HEK293 (cell line): Measurements from ENCODE around the gene C17orf50.

ENCODE experiments used
- CTCF ChIA-PET: fragments of 350-600 bp; formaldehyde crosslinking; extraction: SDS; loops from one replicate; lab custom pipeline; 2021; ENCODE audit warnings: antibody characterized with exemption; lab: Yijun Ruan, JAX
- POLR2A ChIA-PET: fragments of 300-600 bp; formaldehyde crosslinking; extraction: SDS; loops from one replicate; lab custom pipeline; 2020; ENCODE audit warnings: antibody characterized with exemption, inconsistent platforms; lab: Yijun Ruan, JAX
- H3K27ac ChIP-seq: fragments of 200-500 bp; sonication (Bioruptor generic); 2 replicates; pipeline ENCODE4 v1.5.1; 2014; ENCODE audit warnings: low read depth, low read length, control low read depth, inconsistent platforms; ENCODE audit errors: extremely low read depth
- H3K36me3 ChIP-seq, 2 experiments: fragments of 200-500 bp in 1 of 2; sonication (Bioruptor generic) in 1 of 2; 1 replicate in 1 of 2; 2 replicates in 1 of 2; pipeline ENCODE4 v1.5.1; 2014 to 2017; ENCODE audit warnings: inconsistent platforms in 2 of 2, low read length in 2 of 2; ENCODE audit not compliant: control insufficient read depth in 2 of 2, insufficient read depth in 1 of 2
- H3K4me1 ChIP-seq: fragments of 200-500 bp; sonication (Bioruptor generic); 2 replicates; pipeline ENCODE4 v1.5.1; 2014; ENCODE audit warnings: mild to moderate bottlenecking, low read length, inconsistent platforms; ENCODE audit not compliant: control insufficient read depth, insufficient read depth
- H3K4me3 ChIP-seq: 2 replicates; pipeline ENCODE4 v1.5.1; 2011; ENCODE audit warnings: low read depth, mild to moderate bottlenecking, control low read depth, low read length, moderate library complexity
- H3K9me3 ChIP-seq: fragments of 200-500 bp; sonication (Bioruptor generic); 2 replicates; pipeline ENCODE4 v1.5.1; 2014; ENCODE audit warnings: low read depth, low read length, inconsistent platforms; ENCODE audit not compliant: control insufficient read depth, insufficient read depth
- FEZF1 ChIP-seq: fragments of 450-650 bp; formaldehyde crosslinking; IDR thresholded peaks from 2 replicates; pipeline ENCODE4 v1.5.1; 2016; ENCODE audit warnings: missing biosample characterization, missing genetic modification characterization
- GLIS1 ChIP-seq: fragments of 450-650 bp; formaldehyde crosslinking; IDR thresholded peaks from 2 replicates; pipeline ENCODE4 v1.5.1; 2016; ENCODE audit warnings: missing biosample characterization, missing genetic modification characterization
- GLIS2 ChIP-seq: fragments of 450-650 bp; formaldehyde crosslinking; IDR thresholded peaks from 2 replicates; pipeline ENCODE4 v1.5.1; 2016; ENCODE audit warnings: missing biosample characterization, missing genetic modification characterization
- IKZF3 ChIP-seq: fragments of 450-650 bp; IDR thresholded peaks from 2 replicates; pipeline ENCODE4 v1.5.0; 2018; ENCODE audit warnings: missing biosample characterization, mild to moderate bottlenecking, missing genetic modification characterization, moderate library complexity
- INSM2 ChIP-seq: fragments of 450-650 bp; formaldehyde crosslinking; IDR thresholded peaks from 2 replicates; pipeline ENCODE4 v1.5.1; 2016; ENCODE audit warnings: missing biosample characterization, missing genetic modification characterization
- KLF10 ChIP-seq: fragments of 450-650 bp; IDR thresholded peaks from 2 replicates; pipeline ENCODE4 v1.5.1; 2018; ENCODE audit warnings: missing biosample characterization, mild to moderate bottlenecking, missing genetic modification characterization
- PRDM10 ChIP-seq: fragments of 450-650 bp; formaldehyde crosslinking; IDR thresholded peaks from 2 replicates; pipeline ENCODE4 v1.5.1; 2016; ENCODE audit warnings: missing biosample characterization, missing genetic modification characterization
- SETDB1 ChIP-seq: IDR thresholded peaks from one replicate; pipeline ENCODE4 v1.6.1; 2017; ENCODE audit warnings: mild to moderate bottlenecking, low read length, moderate library complexity, mixed read lengths; ENCODE audit not compliant: insufficient read length
- SP3 ChIP-seq: fragments of 450-650 bp; formaldehyde crosslinking; IDR thresholded peaks from 2 replicates; pipeline ENCODE4 v1.5.1; 2016; ENCODE audit warnings: missing biosample characterization, missing genetic modification characterization
- YY1 ChIP-seq: fragments of 450-650 bp; formaldehyde crosslinking; IDR thresholded peaks from 2 replicates; pipeline ENCODE4 v1.5.1; 2018; ENCODE audit warnings: missing biosample characterization, missing genetic modification characterization
- ZBTB17 ChIP-seq: fragments of 450-650 bp; formaldehyde crosslinking; IDR thresholded peaks from 2 replicates; pipeline ENCODE4 v1.5.1; 2016; ENCODE audit warnings: missing biosample characterization, missing genetic modification characterization
- ZBTB8A ChIP-seq: fragments of 450-650 bp; formaldehyde crosslinking; IDR thresholded peaks from 2 replicates; pipeline ENCODE4 v1.5.1; 2016; ENCODE audit warnings: missing biosample characterization, missing genetic modification characterization
- ZNF148 ChIP-seq: fragments of 450-650 bp; formaldehyde crosslinking; IDR thresholded peaks from 2 replicates; pipeline ENCODE4 v1.5.0; 2017; ENCODE audit warnings: missing biosample characterization, missing genetic modification characterization, borderline replicate concordance
- ZNF239 ChIP-seq: fragments of 450-650 bp; formaldehyde crosslinking; IDR thresholded peaks from 2 replicates; pipeline ENCODE4 v1.5.1; 2016; ENCODE audit warnings: missing biosample characterization, missing genetic modification characterization
- ZNF354C ChIP-seq: fragments of 450-650 bp; formaldehyde crosslinking; IDR thresholded peaks from 2 replicates; pipeline ENCODE4 v1.5.1; 2016; ENCODE audit warnings: missing biosample characterization, missing genetic modification characterization, low read depth, borderline replicate concordance
- ZNF585B ChIP-seq: fragments of 450-650 bp; formaldehyde crosslinking; IDR thresholded peaks from 2 replicates; pipeline ENCODE4 v1.5.1; 2016; ENCODE audit warnings: missing biosample characterization, missing genetic modification characterization
- ZNF768 ChIP-seq: fragments of 450-650 bp; formaldehyde crosslinking; IDR thresholded peaks from 2 replicates; pipeline ENCODE4 v1.5.1; 2018; ENCODE audit warnings: missing biosample characterization, mild to moderate bottlenecking, missing genetic modification characterization
- ZNF837 ChIP-seq: fragments of 450-650 bp; formaldehyde crosslinking; IDR thresholded peaks from 2 replicates; pipeline ENCODE4 v1.5.1; 2016; ENCODE audit warnings: missing biosample characterization, missing genetic modification characterization
- ZSCAN16 ChIP-seq: fragments of 450-650 bp; formaldehyde crosslinking; IDR thresholded peaks from 2 replicates; pipeline ENCODE4 v1.5.1; 2016; ENCODE audit warnings: missing biosample characterization, missing genetic modification characterization
- ZSCAN18 ChIP-seq: fragments of 450-650 bp; formaldehyde crosslinking; IDR thresholded peaks from 2 replicates; pipeline ENCODE4 v1.5.1; 2016; ENCODE audit warnings: missing biosample characterization, missing genetic modification characterization

Gene C17orf50

GRCh38 chr17:35726953-35727460 is 33.7 kb upstream of the C17orf50 start:
- TF ChIP-seq ZBTB8A (tag by site-specific recombination) (0 out of 2 replicates have a peak, but pooled peaks have one; percentile 11), ZNF585B (tag by site-specific recombination) (no peak), IKZF3 (tag by site-specific recombination) (0 out of 2 replicates have a peak, but pooled peaks have one; percentile 6), ZNF354C (no peak), ZSCAN18 (tag by site-specific recombination) (no peak), PRDM10 (tag by site-specific recombination) (peak; percentile 60), INSM2 (no peak), GLIS2 (0 out of 2 replicates have a peak, but pooled peaks have one; percentile 7), ZSCAN16 (peak; percentile 81), ZBTB17 (tag by site-specific recombination) (0 out of 2 replicates have a peak, but pooled peaks have one; percentile 25), GLIS1 (tag by site-specific recombination) (peak; percentile 88)
- H3K4me1 ChIP-seq = peaks cover 29% of the 10 kb centered on the region
- no peak overlapping the region for H3K4me3 ChIP-seq
- ChIA-PET CTCF (interaction anchor here (0.6 to 5.3 kb wide), 7 partner anchors 18 to 172 kb away, joined by 3 to 44 read pairs (median 6); no protein-coding TSS in a partner anchor), POLR2A (interaction anchor here (1.2 to 1.4 kb wide), 2 partner anchors 12 to 82 kb away, joined by 3 to 4 read pairs; partner anchors contain the start of gene TAF15)
- H3K36me3 ChIP-seq = peaks cover 22 to 35% of the 10 kb centered on the region in 2 experiments
- no peaks in the 10 kb centered on the region for H3K9me3 ChIP-seq
- peak overlapping the region; percentile 33; the same call in 1 of the 2 replicates for H3K27ac ChIP-seq

GRCh38 chr17:35727635-35728034 is 33.1 kb upstream of the C17orf50 start:
- no peaks in the 10 kb centered on the region for H3K9me3 ChIP-seq
- CTCF ChIA-PET = interaction anchor here (0.8 to 5.3 kb wide), 5 partner anchors 19 to 113 kb away, joined by 3 to 44 read pairs (median 11); no protein-coding TSS in a partner anchor
- no peak overlapping the region for H3K4me3 ChIP-seq
- POLR2A ChIA-PET = interaction anchor here (1.2 kb wide), 1 partner anchor 81 kb away, joined by 4 read pairs; the partner anchor contains the start of gene TAF15
- peaks cover 30% of the 10 kb centered on the region for H3K4me1 ChIP-seq
- no peak overlapping the region for H3K27ac ChIP-seq
- peaks cover 21 to 32% of the 10 kb centered on the region in 2 experiments; a peak in 2 of 3 replicates for H3K36me3 ChIP-seq
- TF ChIP-seq ZNF837 (tag by site-specific recombination) (no peak), FEZF1 (tag by site-specific recombination) (no peak), ZNF239 (tag by site-specific recombination) (no peak), PRDM10 (tag by site-specific recombination) (no peak), YY1 (tag by site-specific recombination) (no peak), SP3 (tag by site-specific recombination) (no peak), ZNF148 (tag by site-specific recombination) (no peak), KLF10 (no peak), ZNF768 (tag by site-specific recombination) (no peak), SETDB1 (no peak)
